Measurements from ENCODE around the gene SRL.

- TF ChIP-seq, protein P1, sequence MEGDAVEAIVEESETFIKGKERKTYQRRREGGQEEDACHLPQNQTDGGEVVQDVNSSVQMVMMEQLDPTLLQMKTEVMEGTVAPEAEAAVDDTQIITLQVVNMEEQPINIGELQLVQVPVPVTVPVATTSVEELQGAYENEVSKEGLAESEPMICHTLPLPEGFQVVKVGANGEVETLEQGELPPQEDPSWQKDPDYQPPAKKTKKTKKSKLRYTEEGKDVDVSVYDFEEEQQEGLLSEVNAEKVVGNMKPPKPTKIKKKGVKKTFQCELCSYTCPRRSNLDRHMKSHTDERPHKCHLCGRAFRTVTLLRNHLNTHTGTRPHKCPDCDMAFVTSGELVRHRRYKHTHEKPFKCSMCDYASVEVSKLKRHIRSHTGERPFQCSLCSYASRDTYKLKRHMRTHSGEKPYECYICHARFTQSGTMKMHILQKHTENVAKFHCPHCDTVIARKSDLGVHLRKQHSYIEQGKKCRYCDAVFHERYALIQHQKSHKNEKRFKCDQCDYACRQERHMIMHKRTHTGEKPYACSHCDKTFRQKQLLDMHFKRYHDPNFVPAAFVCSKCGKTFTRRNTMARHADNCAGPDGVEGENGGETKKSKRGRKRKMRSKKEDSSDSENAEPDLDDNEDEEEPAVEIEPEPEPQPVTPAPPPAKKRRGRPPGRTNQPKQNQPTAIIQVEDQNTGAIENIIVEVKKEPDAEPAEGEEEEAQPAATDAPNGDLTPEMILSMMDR (IDR thresholded peaks at IDR 0.05): no peak
- TF ChIP-seq POLR2A (IDR thresholded peaks at IDR 0.05): no peak
Observed at GRCh38 chr16:4152267-4152666, 89.6 kb downstream of the SRL start.
